Mesendoderm (in vitro differentiated cells): ENCODE measurements around the gene TMPO.
"Not testable (repeated sequence)": the region's sequence is repeated elsewhere in the genome, so short reads cannot be mapped to it uniquely, and the experiment has no call there.

Experiments used
- DNase-seq: peaks from one replicate; pipeline ENCODE4 v3.0.0; 2013
- H2AK5ac ChIP-seq: 2 replicates; pipeline ENCODE4 v1.6.1; 2013; ENCODE audit warnings: low read length, inconsistent platforms
- H2BK120ac ChIP-seq: 2 replicates; pipeline ENCODE4 v1.6.1; 2013; ENCODE audit warnings: low read depth, mild to moderate bottlenecking, low read length, moderate library complexity, mixed read lengths
- H2BK15ac ChIP-seq: replicated peaks from 2 replicates; pipeline ENCODE4 v1.6.1; 2013; ENCODE audit warnings: low read depth, mild to moderate bottlenecking, moderate library complexity
- H2BK5ac ChIP-seq: 2 replicates; pipeline ENCODE4 v1.6.1; 2013; ENCODE audit warnings: low read length, inconsistent platforms
- H3K18ac ChIP-seq: 2 replicates; pipeline ENCODE4 v1.6.1; 2013; ENCODE audit warnings: mild to moderate bottlenecking, low read length, mixed read lengths
- H3K23ac ChIP-seq: one replicate; pipeline ENCODE4 v1.6.1; 2013; ENCODE audit warnings: low read length
- H3K27ac ChIP-seq: 2 replicates; pipeline ENCODE4 v1.5.1; 2013; ENCODE audit warnings: low read depth, mild to moderate bottlenecking, inconsistent platforms, low read length, moderate library complexity
- H3K27me3 ChIP-seq: 2 replicates; pipeline ENCODE4 v1.6.1; 2013; ENCODE audit warnings: low read length, control low read depth, mild to moderate bottlenecking, inconsistent platforms; ENCODE audit not compliant: insufficient read depth, poor library complexity
- H3K36me3 ChIP-seq: 2 replicates; pipeline ENCODE4 v1.6.1; 2013; ENCODE audit warnings: low read length, inconsistent platforms; ENCODE audit not compliant: control insufficient read depth, insufficient read depth
- H3K4ac ChIP-seq: one replicate; pipeline ENCODE4 v1.6.1; 2013; ENCODE audit warnings: low read depth, mild to moderate bottlenecking, low read length, moderate library complexity
- H3K4me1 ChIP-seq: 2 replicates; pipeline ENCODE4 v1.6.1; 2013; ENCODE audit warnings: low read depth, low read length, inconsistent platforms; ENCODE audit not compliant: control insufficient read depth
- H3K4me2 ChIP-seq: 2 replicates; pipeline ENCODE4 v1.6.1; 2013; ENCODE audit warnings: low read length
- H3K4me3 ChIP-seq: 2 replicates; pipeline ENCODE4 v1.5.1; 2013; ENCODE audit warnings: mild to moderate bottlenecking, low read length
- H3K56ac ChIP-seq: one replicate; pipeline ENCODE4 v1.6.1; 2013; ENCODE audit warnings: low read length
- H3K79me1 ChIP-seq: 2 replicates; pipeline ENCODE4 v1.6.1; 2013; ENCODE audit warnings: low read length, inconsistent platforms
- H3K79me2 ChIP-seq: 2 replicates; pipeline ENCODE4 v1.6.1; 2013; ENCODE audit warnings: mild to moderate bottlenecking, low read length; ENCODE audit not compliant: control insufficient read depth, insufficient read depth
- H3K9ac ChIP-seq: 2 replicates; pipeline ENCODE4 v1.6.1; 2013; ENCODE audit warnings: low read length, inconsistent platforms
- H4K5ac ChIP-seq: one replicate; pipeline ENCODE4 v1.6.1; 2013; ENCODE audit warnings: low read length
- H4K8ac ChIP-seq: one replicate; pipeline ENCODE4 v1.6.1; 2013; ENCODE audit warnings: low read depth, mild to moderate bottlenecking, control low read depth, low read length, moderate library complexity
- WGBS: extraction: QIAGEN DNeasy Blood & Tissue Kit; methylation state at CpG from one replicate; pipeline ENCODE4 v1.1.7; 2013; ENCODE audit warnings: low lambda C conversion rate, missing lambda C conversion rate; ENCODE audit not compliant: insufficient coverage; ENCODE audit errors: extremely low coverage; 5-methylcytosine and 5-hydroxymethylcytosine counted together

The TMPO gene

DNA sequence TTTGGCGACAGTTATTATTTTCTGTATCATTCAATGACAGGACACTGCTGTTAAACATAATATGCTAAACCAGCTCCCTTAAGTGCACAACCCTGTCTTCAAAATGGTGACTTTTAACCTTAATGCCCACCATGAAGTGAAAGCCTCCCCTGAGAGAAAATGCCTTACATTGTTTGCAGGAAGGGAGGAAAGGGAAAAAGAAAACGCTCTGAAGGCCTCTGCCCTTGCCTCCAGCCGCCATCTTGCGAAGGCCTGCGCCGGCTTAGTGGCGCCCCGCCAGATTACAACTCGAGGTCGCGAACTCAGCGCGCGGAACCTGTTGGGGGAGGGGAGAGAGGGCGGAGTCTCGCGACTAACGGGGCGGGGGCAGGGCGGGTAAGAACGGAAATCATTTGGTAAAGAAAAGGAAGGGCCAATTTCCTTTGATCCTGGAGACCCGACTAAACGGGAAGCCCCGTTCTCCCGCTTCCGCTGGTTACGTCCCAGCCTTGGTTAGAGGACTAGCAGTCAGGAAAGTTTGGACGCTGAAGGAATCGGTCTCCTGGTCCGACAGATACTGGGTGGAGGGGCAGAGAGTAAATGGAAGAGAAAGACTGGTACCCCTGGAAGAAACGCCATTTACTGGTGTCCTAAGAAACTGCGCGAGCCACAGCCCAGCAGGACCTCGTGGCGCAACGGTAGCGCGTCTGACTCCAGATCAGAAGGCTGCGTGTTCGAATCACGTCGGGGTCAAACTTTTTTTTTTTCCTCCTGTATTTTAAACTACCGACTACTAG lies 11.6 kb upstream of the TMPO start:
- Histone ChIP-seq H2BK15ac (no peak overlapping the region), H3K18ac (peak overlapping the region; percentile 97), H3K27me3 (no peaks in the 10 kb centered on the region), H4K8ac (peak overlapping the region; percentile 93), H3K36me3 (no peaks in the 10 kb centered on the region), H4K5ac (peak overlapping the region; percentile 74), H3K4ac (peak overlapping the region; percentile 58), H3K23ac (no peak overlapping the region), H3K56ac (peak overlapping the region; percentile 98), H3K9ac (peak overlapping the region; percentile 91), H3K4me3 (peak overlapping the region; percentile 84), H3K4me1 (no peaks in the 10 kb centered on the region), H2BK5ac (peak overlapping the region; percentile 92), H3K79me2 (no peaks in the 10 kb centered on the region), H3K79me1 (no peaks in the 10 kb centered on the region), H3K27ac (peak overlapping the region; percentile 99), H3K4me2 (peak overlapping the region; percentile 80), H2AK5ac (no peak overlapping the region), H2BK120ac (peak overlapping the region; percentile 90)
- WGBS: no CpG with 5 or more reads among the region's 43 CpGs
- peak; percentile 98 for DNase-seq

DNA sequence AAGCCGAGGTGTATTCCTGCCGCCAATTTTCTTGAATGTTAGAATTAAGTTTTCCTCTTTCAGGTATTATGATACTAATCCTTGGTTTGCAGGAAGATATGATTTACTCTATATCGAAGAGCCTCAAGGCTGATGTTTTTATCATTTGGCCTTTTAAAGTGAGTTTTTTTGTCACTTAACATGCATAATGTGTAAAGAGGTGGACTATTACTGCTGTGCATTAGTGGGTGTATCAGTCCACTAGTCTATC lies 11.1 kb upstream of the TMPO start:
- Histone ChIP-seq H2BK5ac (no peak overlapping the region), H3K23ac (no peak overlapping the region), H3K79me1 (no peaks in the 10 kb centered on the region), H2AK5ac (no peak overlapping the region), H3K56ac (no peak overlapping the region), H3K79me2 (no peaks in the 10 kb centered on the region), H2BK120ac (no peak overlapping the region), H4K8ac (no peak overlapping the region), H3K4ac (no peak overlapping the region), H3K36me3 (no peaks in the 10 kb centered on the region), H2BK15ac (peak overlapping the region; percentile 27), H3K4me1 (no peaks in the 10 kb centered on the region), H3K27ac (no peak overlapping the region), H3K4me3 (no peak overlapping the region), H3K9ac (peak overlapping the region; percentile 9), H3K4me2 (no peak overlapping the region), H3K18ac (no peak overlapping the region), H3K27me3 (no peaks in the 10 kb centered on the region), H4K5ac (no peak overlapping the region)
- DNase-seq: no peak
- WGBS: no CpG with 5 or more reads among the region's 3 CpGs

DNA sequence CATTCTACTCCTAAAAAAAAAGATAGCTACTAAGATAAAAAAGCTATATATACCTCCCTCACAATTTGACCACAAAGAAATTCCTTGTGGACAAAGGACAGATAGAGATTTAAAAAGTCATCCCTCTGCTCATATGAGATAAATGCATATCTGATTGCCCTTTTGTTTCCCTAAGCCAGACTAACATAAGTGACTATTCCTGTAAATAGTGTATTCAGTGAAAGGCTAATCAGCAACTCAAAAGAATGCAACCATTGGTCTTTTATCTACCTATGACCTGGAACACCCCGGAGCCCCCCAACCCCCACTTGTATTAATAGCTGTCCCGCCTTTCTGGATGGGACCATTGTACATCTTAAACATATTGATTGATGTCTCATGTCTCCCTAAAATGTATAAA lies 6.3 kb upstream of the TMPO start:
- Histone ChIP-seq H3K23ac (no peak overlapping the region), H3K79me1 (no peaks in the 10 kb centered on the region), H3K18ac (no peak overlapping the region), H3K4me2 (no peak overlapping the region), H2AK5ac (no peak overlapping the region), H3K79me2 (peaks cover 3% of the 10 kb centered on the region), H3K4me1 (peaks cover 7% of the 10 kb centered on the region), H2BK5ac (no peak overlapping the region), H3K4ac (no peak overlapping the region), H2BK15ac (no peak overlapping the region), H2BK120ac (no peak overlapping the region), H3K56ac (no peak overlapping the region), H4K5ac (no peak overlapping the region), H4K8ac (no peak overlapping the region), H3K9ac (no peak overlapping the region), H3K27ac (no peak overlapping the region), H3K27me3 (no peaks in the 10 kb centered on the region), H3K4me3 (no peak overlapping the region), H3K36me3 (no peaks in the 10 kb centered on the region)
- peak; percentile 84 for DNase-seq
- WGBS: no CpG with 5 or more reads among the region's 2 CpGs

DNA sequence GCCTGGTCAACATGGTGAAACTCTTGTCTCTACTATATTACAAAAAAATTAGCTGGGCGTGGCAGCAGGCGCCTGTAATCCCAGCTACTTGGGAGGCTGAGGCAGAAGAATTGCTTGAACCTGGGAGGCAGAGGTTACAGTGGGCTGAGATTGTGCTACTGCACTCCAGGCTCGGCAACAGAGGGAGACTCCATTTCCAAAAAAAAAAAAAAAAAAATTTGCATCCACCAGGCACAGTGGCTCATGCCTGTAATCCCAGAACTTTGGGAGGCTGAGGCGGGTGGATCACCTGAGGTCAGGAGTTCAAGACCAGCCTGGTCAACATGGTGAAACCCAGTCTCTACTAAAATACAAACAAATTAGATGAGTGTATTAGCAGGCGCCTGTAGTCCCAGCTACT lies 3.6 kb upstream of the TMPO start:
- H3K27ac ChIP-seq, H2BK5ac ChIP-seq, H3K23ac ChIP-seq, H3K27me3 ChIP-seq, DNase-seq, H3K4me2 ChIP-seq, H3K9ac ChIP-seq, H3K56ac ChIP-seq, H3K4me1 ChIP-seq, H3K18ac ChIP-seq, H4K5ac ChIP-seq, H2BK120ac ChIP-seq, H3K36me3 ChIP-seq, H2AK5ac ChIP-seq, H2BK15ac ChIP-seq, H3K4me3 ChIP-seq, H4K8ac ChIP-seq, H3K4ac ChIP-seq, H3K79me1 ChIP-seq: not testable (repeated sequence)
- no CpG with 5 or more reads among the region's 5 CpGs for WGBS
- peaks cover 17% of the 10 kb centered on the region for H3K79me2 ChIP-seq

DNA sequence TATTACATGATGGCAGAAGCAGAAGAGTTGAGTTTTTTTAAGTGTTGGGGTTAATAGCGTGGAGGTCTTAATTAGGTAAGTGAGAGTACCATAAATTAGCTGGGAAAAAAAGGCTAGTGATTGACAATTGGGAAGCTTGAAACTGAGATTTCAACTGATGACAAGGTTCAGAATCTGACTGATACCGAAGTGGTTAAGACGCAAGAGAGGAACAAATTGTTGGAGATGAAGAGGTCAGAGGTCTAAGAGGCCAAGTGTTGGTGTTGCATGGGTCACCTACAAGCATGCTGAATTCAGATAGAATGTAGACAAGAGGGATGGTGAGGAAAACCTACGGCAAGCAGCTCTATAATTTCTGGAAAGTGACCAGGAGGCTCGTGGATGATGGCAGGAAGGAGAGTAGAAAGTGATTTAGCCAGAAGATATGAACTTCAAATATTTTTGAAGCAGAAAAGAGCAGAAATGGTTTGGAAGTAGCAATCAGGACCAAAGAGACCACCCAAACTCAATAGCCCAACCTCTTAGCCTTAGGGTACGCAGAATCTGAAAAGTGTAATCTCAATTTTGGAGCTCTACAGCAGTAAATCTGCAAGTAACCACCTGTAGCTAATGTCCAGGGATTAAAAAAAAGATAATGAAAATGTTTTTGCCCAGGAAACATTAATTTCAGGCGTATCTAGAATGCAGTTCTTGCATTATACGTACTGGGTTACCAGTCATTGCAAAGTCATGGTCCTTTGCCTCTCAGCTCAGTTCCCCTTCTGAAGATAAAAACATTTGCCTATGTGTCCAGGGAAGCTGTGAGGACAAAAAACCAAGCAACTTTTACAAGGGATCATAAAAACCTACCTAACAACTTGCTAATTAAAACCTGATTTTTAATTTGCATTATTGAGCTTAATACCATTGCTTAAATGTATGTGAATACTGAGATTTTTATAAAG lies 1.7 kb upstream of the TMPO start:
- DNase-seq: no peak
- peak overlapping the region; percentile 29 for H3K56ac ChIP-seq

More for the DNA sequence above, 1.7 kb upstream of the TMPO start:
- H3K27me3 ChIP-seq: no peaks in the 10 kb centered on the region
- peaks cover 35% of the 10 kb centered on the region for H3K79me2 ChIP-seq
- H3K4me3 ChIP-seq: no peak overlapping the region
- H3K27ac ChIP-seq: no peak overlapping the region
- H3K9ac ChIP-seq: peak overlapping the region; percentile 0
- 100% methylated on average over 1 of the region's 8 CpGs for WGBS
- H3K36me3 ChIP-seq: no peaks in the 10 kb centered on the region
- H2AK5ac ChIP-seq: no peak overlapping the region
- no peak overlapping the region for H2BK15ac ChIP-seq
- no peak overlapping the region for H4K8ac ChIP-seq
- peak overlapping the region; percentile 86 for H3K18ac ChIP-seq
- no peak overlapping the region for H3K4me2 ChIP-seq
- no peak overlapping the region for H3K23ac ChIP-seq
- no peak overlapping the region for H2BK120ac ChIP-seq
- H3K4me1 ChIP-seq: peaks cover 7% of the 10 kb centered on the region
- no peaks in the 10 kb centered on the region for H3K79me1 ChIP-seq
- H3K4ac ChIP-seq: no peak overlapping the region
- no peak overlapping the region for H2BK5ac ChIP-seq
- no peak overlapping the region for H4K5ac ChIP-seq
